ENCODE results near the gene ALKBH7.
"Not testable (repeated sequence)": the region's sequence is repeated elsewhere in the genome, so short reads cannot be mapped to it uniquely, and the experiment has no call there.

ALKBH7 gene, protein sequence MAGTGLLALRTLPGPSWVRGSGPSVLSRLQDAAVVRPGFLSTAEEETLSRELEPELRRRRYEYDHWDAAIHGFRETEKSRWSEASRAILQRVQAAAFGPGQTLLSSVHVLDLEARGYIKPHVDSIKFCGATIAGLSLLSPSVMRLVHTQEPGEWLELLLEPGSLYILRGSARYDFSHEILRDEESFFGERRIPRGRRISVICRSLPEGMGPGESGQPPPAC

DNA sequence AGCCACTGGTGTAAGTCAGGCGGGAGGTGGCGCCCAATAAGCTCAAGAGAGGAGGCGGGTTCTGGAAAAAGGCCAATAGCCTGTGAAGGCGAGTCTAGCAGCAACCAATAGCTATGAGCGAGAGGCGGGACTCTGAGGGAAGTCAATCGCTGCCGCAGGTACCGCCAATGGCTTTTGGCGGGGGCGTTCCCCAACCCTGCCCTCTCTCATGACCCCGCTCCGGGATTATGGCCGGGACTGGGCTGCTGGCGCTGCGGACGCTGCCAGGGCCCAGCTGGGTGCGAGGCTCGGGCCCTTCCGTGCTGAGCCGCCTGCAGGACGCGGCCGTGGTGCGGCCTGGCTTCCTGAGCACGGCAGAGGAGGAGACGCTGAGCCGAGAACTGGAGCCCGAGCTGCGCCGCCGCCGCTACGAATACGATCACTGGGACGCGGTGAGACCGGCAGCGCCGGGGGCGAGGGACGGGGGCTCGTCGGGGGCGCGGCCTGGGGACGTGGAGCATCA is at the start of gene ALKBH7:
Gene ALKBH7 (plus strand): TSS at position 201 of the 502 bp plus-strand sequence. CDS start 27 bp downstream, at position 228.
- DNase-seq = peak; percentile 99

DNA sequence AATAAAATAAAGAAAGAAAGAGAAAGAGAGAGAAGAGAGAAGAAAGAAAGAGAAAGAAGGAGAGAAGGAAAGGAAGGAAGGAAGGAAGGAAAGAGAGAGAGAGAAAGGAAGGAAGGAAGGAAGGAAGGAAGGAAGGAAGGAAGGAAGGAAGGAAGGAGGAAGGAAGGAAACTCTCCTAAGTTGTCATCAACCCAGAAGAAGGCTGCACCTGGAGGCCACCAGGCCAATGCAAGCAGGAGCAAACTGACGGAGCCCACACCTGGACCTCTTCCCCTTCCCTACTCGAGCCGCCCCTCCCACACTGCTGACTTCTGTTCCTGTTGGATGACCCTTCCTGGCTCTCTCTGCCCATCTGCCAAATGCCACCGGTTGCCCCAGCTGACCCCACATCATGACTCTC is 47.8 kb upstream of the ALKBH7 start:
- no peak for DNase-seq

DNA sequence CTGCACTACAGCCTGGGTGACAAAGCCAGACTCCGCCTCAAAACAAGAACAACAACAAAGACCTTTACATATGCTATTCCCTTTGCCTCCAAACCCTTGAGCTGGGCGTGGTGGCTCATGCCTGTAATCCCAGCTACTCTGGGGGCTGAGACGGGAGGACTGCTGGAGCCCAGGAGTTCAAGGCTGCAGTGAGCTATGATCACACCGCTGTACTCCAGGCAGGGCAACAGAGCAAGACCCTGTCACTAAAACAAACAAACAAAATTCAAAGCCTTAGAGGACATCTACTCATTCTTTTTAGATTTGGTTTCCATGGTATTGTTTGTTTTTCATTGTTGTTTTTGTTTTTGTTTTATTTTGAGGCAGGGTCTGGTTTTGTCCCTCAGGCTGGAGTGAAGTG is 47.0 kb upstream of the ALKBH7 start:
- DNase-seq = no peak

DNA sequence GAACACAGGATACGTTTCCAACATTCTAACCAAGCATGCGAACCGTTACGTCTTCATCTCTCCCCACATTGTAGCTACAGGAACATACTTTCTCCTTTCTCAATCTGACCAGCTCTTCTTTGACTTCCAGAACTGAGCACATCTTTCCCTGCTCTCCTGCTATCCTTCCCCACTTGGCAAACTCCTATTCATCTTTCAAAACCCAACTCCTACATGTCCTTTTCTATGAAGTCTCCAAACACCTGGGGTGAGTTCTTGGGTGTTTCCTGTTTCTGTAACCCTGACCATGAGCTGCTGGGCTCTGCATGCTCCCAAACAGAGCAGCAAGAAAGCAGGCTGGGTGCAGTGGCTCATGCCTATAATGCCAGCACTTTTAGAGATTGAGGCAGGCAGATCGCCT is 45.8 kb upstream of the ALKBH7 start:
- no peak for DNase-seq

DNA sequence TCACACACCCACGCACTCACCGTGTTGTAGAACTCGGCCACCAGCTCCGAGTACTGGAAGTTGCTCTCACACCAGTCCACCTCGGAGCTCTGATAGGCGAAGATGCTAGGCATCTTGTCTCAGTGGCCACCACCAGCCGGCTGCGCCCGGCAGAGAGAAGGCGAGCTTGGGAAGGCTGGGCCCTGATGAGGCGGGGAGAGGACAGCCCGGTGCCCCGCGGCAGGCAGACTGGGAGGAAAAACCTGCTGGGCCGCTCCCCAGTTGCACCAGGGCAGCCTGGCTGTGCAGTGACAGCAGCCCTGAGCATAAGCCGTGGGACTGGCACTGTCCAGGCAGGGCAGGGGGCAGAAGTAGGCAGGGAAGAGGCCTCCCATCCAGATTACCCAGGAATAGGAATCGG is 39.2 kb upstream of the ALKBH7 start, which contains the start of gene ACER1:
Gene ACER1 (minus strand): TSS at position 174 of the 400 bp plus-strand sequence. CDS start 61 bp downstream, at position 113.
- DNase-seq = no peak

DNA sequence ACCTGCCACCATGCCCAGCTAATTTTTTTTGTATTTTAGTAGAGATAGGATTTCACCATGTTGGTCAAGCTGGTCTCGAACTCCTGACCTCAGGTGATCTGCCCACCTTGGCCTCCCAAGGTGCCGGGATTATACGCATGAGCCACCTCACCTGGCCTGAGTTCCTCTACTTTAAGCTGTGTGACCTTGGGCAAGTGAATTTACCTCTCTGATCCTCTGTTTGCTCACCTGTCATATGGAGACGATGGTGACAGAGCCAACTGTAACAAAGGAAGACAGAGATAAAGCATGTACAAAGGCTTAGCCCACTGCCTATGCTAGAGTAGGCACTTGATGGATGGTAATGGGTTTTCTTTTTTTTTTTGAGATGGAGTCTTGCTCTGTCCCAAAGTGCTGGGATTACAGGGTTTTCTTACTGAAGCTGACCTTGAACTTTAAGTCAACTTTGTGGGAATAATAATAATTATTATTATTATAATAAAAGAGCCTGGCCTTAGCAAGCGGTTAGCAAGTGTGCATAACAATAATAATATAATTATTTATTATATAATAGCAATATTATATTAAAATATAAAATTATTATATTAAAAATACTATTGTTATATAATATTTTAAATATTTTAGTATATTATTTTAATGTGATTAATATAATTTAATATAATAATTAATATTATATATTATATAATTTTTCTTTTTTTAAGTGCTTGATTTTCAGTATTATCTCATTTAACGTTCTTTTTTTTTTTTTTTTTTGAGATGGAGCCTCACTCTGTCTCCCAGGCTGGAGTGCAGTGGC is 37.9 kb upstream of the ALKBH7 start:
- no peak for DNase-seq

DNA sequence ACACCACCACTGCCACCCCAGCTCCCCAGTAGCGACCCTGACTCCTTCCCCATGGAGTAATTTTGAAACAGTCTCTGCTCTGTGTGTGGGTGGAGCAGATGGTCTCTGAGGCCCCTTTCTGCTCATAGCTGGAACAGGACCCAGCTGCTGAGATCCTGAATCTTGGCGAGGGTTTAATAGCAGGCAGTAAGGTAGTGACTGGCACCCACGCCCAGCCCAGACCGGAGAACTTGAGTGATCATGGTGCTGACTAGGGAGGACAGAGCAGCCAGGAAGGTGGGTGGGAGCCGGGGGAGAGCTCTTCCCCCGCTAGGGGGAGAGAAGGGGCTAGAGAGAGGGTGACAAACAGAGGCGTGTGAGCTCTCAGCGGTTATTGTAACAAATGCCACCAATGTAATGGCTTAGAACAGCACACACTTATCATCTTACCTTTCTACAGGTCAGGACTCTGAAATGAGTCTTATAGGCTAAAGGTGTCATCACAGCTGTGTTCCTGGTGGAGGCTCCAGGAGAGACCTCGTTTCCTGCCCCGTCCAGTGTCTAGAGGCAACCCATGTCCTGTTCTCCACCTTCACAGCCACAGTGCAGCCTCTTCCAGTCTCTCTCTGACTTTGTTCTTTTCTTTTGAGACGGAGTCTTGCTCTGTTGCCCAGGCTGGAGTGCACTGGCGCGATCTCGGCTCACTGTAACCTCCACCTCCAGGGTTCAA is 31.9 kb upstream of the ALKBH7 start:
- DNase-seq = no peak

DNA sequence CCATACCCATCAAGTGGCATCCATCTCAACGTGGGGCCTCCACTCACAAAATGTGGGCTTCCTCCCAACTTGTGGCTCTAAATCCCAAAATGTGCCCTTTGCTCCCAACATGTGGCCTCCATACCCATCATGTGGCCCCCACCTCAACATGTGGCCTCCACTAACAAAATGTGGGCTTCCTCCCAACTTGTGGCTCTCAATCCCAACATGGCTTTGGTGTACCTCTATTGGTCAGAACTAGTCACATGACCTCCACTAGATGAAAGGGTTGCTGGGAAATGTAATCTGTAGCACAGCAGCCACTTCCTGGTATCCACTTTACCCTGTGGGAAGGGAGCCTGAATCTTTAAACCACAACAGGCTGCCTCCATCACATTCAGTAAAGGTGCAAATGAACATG is 29.1 kb upstream of the ALKBH7 start:
- DNase-seq = no peak

GRCh38 chr19:6349271-6349670 is 23.3 kb upstream of the ALKBH7 start:
- DNase-seq = not testable (repeated sequence)

- no peak for DNase-seq
These were observed 21.9 kb upstream of the ALKBH7 start for GRCh38 chr19:6350688-6351087.

DNA sequence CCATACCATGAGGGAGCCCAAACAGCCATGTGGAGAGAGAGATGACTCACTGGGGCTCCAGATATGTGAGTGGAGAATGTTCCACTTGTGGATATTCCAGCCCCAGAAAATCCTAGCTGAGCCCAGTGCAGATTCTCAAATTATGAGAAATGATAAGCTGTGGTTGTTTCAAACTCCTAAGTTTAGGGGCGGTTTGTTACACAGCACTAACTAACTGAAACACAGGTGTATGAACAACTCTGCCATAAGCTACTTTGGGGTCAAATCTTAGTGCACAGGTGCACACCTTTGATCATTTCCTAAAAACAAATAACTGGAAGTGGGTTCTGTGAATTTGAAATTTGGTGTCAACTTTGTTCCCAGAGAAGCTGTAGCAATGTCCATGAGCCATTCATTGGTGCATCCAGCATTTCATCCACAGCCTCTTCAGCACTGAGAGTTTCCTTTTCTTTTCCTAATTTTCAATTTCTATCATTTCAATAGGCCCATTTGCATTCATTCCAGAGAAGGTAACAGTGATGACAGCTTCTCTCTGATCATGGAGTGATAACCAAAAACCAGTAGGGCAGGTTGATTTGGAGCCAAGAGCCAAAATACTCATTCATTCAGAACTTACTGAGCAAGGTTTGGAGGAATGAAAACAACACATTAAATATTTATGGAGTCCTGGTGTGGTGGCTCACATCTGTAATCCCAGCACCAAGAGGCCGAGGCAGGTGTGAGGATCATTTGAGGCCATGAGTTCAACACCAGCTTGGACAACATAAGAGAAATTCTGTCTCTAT is 20.0 kb upstream of the ALKBH7 start:
- no peak for DNase-seq

DNA sequence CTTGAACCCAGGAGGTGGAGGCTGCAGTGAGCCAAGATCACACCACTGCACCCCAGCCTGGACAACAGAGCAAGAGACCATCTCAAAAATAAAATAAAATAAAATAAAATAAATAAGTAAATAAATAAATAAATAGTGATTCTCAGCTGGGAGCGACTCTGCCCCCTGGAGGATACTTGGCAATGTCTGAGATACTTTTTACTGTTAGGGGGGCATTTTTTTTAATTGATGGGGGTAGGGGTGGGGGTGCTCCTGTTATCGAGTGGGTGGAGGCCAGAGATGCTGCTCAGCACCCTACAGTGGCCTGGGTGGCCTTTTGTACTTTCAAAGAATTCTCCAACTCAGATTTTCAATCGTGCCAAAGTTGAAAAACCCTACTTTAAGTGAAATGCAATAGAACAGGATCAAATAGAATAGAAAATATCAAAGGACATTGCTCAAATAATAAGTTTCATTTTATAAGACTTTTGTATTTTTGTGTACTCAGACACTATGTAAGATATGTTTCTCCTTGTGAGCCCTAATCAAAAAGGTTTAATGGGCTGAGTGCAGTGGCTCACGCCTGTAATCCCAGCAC is 18.4 kb upstream of the ALKBH7 start:
- DNase-seq = no peak

GRCh38 chr19:6355321-6356040 is 17.1 kb upstream of the ALKBH7 start:
- DNase-seq = not testable (repeated sequence)

DNA sequence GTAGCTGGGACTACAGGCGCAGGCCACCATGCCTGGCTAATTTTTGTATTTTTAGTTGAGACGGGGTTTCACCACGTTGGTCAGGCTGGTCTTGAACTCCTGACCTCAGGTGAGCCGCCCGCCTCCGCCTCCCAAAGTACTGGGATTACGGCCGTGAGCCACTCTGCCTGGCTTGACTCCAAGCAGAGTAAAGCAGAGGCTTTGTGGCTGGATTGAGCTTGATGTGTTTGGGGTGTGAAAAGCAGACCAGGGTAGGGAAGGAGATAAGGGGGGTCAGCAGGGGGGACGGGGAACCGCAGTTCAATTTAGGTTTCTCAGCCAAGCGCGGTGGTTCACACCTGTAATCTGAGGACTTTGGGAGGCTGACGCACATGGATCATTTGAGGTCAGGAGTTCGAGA is 15.4 kb upstream of the ALKBH7 start:
- no peak for DNase-seq

GRCh38 chr19:6358003-6358402 is 14.6 kb upstream of the ALKBH7 start:
- DNase-seq = no peak

GRCh38 chr19:6359568-6360341 is 12.8 kb upstream of the ALKBH7 start:
- no peak for DNase-seq

DNA sequence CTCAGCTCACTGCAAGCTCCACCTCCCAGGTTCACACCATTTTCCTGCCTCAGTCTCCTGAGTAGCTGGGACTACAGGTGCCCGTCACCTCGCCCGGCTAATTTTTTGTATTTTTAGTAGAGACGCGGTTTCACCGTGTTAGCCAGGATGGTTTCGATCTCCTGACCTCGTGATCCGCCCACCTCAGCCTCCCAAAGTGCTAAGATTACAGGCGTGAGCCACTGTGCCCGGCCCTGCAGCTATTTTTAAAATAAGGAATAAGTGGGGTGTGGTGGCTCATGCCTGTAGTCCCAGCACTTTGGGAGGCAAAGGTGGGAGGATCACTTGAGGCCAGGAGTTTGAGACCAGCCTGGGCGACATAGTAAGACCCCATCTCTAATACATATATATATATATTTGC is 12.1 kb upstream of the ALKBH7 start:
- not testable (repeated sequence) for DNase-seq

DNA sequence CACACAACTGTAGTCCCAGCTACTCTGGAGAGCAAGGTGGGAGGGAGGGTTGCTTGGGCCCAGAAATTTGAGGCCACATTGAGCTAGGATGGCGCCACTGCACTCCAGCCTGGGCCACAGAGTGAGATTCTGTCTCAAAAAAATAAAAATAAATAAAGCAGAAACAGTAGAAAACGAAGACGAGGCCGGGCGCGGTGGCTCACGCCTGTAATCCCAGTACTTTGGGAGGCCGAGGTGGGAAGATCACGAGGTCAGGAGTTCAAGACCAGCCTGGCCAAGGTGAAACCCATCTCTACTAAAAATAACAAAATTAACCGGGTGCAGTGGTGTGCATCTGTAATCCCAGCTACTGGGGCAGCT is 11.8 kb upstream of the ALKBH7 start:
- DNase-seq = not testable (repeated sequence)

- peak in 1 of 2 donors; percentile 19 for DNase-seq
These were observed 10.6 kb upstream of the ALKBH7 start for GRCh38 chr19:6362027-6362350.

DNA sequence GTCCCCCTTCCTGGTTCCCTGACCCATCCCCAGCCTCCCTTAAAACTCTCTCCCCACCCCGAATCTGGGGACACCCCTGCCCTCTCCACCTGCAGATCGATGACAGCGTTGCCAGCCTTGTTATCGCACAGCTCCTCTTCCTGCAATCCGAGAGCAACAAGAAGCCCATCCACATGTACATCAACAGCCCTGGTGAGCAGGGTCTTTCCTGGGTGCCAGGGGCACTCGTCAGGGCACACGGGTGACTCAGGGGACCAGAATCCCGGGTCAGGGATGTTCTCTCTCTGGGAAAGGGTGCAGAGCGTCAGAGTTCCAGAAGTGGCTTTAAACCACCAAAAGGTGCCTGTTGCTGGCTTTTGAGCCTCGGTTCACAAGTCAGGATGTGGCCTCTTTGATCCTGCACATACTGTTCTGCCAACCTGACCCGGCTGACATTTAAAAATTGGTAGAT is 10.2 kb upstream of the ALKBH7 start:
- DNase-seq = peak; percentile 24 to 62

- no peak for DNase-seq
These were observed 8.2 kb upstream of the ALKBH7 start for GRCh38 chr19:6364353-6364752.

Measured in CD4-positive, alpha-beta T cell treated with Interleukin-4 for 1 hour (primary cell).